ENCODE data around the gene SRD5A3. TPM values are rescaled to one million over a fixed set of nuclear protein-coding genes. Genes with fewer than 3 reads are reported as not detected.
"Not testable (repeated sequence)": the region's sequence is repeated elsewhere in the genome, so short reads cannot be mapped to it uniquely, and the experiment has no call there.

SRD5A3 gene
- total RNA-seq, 2 experiments from 2014 or later: 12.9 to 15.9 TPM

GRCh38 chr4:55345054-55345453 lies 988 bp upstream of the SRD5A3 start:
- DNase-seq (no peak), ATAC-seq (no peak)
- ChIA-PET CTCF (interaction anchor here (0.7 to 4.8 kb wide), 26 partner anchors 9 to 522 kb away, joined by 3 to 28 read pairs (median 4); partner anchors contain the start of gene TMEM165), POLR2A (interaction anchor here (0.7 to 2.7 kb wide), 4 partner anchors 9 to 53 kb away, joined by 4 to 10 read pairs (median 6); partner anchors contain the start of gene TMEM165)
- Mint-ChIP-seq H3K27me3 (no peaks in the 10 kb centered on the region), H3K36me3 (ENCODE audit: low read depth) (no peaks in the 10 kb centered on the region), H3K9me3 (peaks cover 4% of the 10 kb centered on the region), H3K4me1 (ENCODE audit: low read depth) (peaks cover 21% of the 10 kb centered on the region), H3K4me3 (no peak overlapping the region), H3K27ac (no peak overlapping the region)
- no peak for TF ChIP-seq CTCF (IDR thresholded peaks at IDR 0.05)
- intact Hi-C loops (cut with micrococcal nuclease): loop anchor here (5.0 kb wide), 1 partner anchor 207 kb away; no protein-coding TSS in a partner anchor

GRCh38 chr4:55346851-55347255 lies 811 bp downstream of the SRD5A3 start:
- Mint-ChIP-seq H3K4me1 (ENCODE audit: low read depth) (peaks cover 23% of the 10 kb centered on the region), H3K4me3 (peak overlapping the region; percentile 83), H3K27ac (peak overlapping the region; percentile 85), H3K9me3 (peaks cover 4% of the 10 kb centered on the region), H3K27me3 (no peaks in the 10 kb centered on the region), H3K36me3 (ENCODE audit: low read depth) (no peaks in the 10 kb centered on the region)
- no peak for DNase-seq
- ChIA-PET CTCF (interaction anchor here (0.7 to 4.8 kb wide), 13 partner anchors 9 to 520 kb away, joined by 3 to 28 read pairs (median 10); partner anchors contain the start of gene TMEM165), POLR2A (interaction anchor here (1.6 to 2.7 kb wide), 3 partner anchors 19 to 99 kb away, joined by 4 to 10 read pairs (median 6); partner anchors contain the start of gene TMEM165)
- TF ChIP-seq CTCF (IDR thresholded peaks at IDR 0.05): no peak
- no peak for ATAC-seq
- intact Hi-C loops (cut with micrococcal nuclease): loop anchor here (2.0 to 5.0 kb wide), 2 partner anchors 48 to 205 kb away; partner anchors contain the start of gene TMEM165

GRCh38 chr4:55347610-55348228 lies 1.7 kb downstream of the SRD5A3 start:
- Mint-ChIP-seq H3K4me1 (ENCODE audit: low read depth) (peaks cover 25% of the 10 kb centered on the region), H3K27ac (peak overlapping the region; percentile 36), H3K27me3 (no peaks in the 10 kb centered on the region), H3K4me3 (peak overlapping the region; percentile 83), H3K9me3 (peaks cover 4% of the 10 kb centered on the region), H3K36me3 (ENCODE audit: low read depth) (peaks cover 5% of the 10 kb centered on the region)
- ChIA-PET POLR2A (interaction anchor here (1.6 to 2.7 kb wide), 2 partner anchors 48 to 99 kb away, joined by 4 to 10 read pairs; partner anchors contain the start of gene TMEM165), CTCF (interaction anchor here (0.7 to 4.8 kb wide), 10 partner anchors 8 to 507 kb away, joined by 3 to 28 read pairs (median 5); partner anchors contain the start of gene TMEM165)
- ATAC-seq: no peak
- no peak for DNase-seq
- TF ChIP-seq CTCF (IDR thresholded peaks at IDR 0.05): no peak
- intact Hi-C loops (cut with micrococcal nuclease): loop anchor here (2.0 to 5.0 kb wide), 2 partner anchors 47 to 205 kb away; partner anchors contain the start of gene TMEM165

GRCh38 chr4:55348466-55348865 lies 2.4 kb downstream of the SRD5A3 start:
- Mint-ChIP-seq H3K4me3 (peak overlapping the region; percentile 83), H3K4me1 (ENCODE audit: low read depth) (peaks cover 25% of the 10 kb centered on the region), H3K27me3 (no peaks in the 10 kb centered on the region), H3K27ac (no peak overlapping the region), H3K9me3 (peaks cover 3% of the 10 kb centered on the region), H3K36me3 (ENCODE audit: low read depth) (peaks cover 13% of the 10 kb centered on the region)
- intact Hi-C loops (cut with micrococcal nuclease): loop anchor here (5.0 kb wide), 1 partner anchor 204 kb away; no protein-coding TSS in a partner anchor
- ATAC-seq: no peak
- DNase-seq: no peak
- no peak for TF ChIP-seq CTCF (IDR thresholded peaks at IDR 0.05)
- POLR2A ChIA-PET: no interaction called here
- CTCF ChIA-PET: interaction anchor here (1.1 to 4.8 kb wide), 2 partner anchors 36 to 46 kb away, joined by 3 to 28 read pairs; partner anchors contain the start of gene TMEM165

- H3K27me3 Mint-ChIP-seq; H3K27ac Mint-ChIP-seq; ATAC-seq; H3K9me3 Mint-ChIP-seq; intact Hi-C loops (cut with micrococcal nuclease); DNase-seq; CTCF ChIA-PET; H3K4me3 Mint-ChIP-seq: not testable (repeated sequence)
- POLR2A ChIA-PET: interaction anchor here (0.6 kb wide), 1 partner anchor 33 kb away, joined by 5 read pairs; no protein-coding TSS in a partner anchor
- peaks cover 22% of the 10 kb centered on the region for H3K36me3 Mint-ChIP-seq (ENCODE audit: low read depth)
- H3K4me1 Mint-ChIP-seq (ENCODE audit: low read depth): peaks cover 17% of the 10 kb centered on the region
These were observed 4.8 kb downstream of the SRD5A3 start for GRCh38 chr4:55350870-55351269.
